Neural cell (in vitro differentiated cells): ENCODE measurements around the gene WIPF2. TPM values are rescaled to one million over a fixed set of nuclear protein-coding genes. Genes with fewer than 3 reads are reported as not detected.

ENCODE experiments used
- H2AFZ ChIP-seq: fragments of 200-600, 300-800 bp; sonication (generic), shearing (Covaris generic); 2 replicates; pipeline ENCODE4 v1.6.0; 2014; ENCODE audit warnings: low read depth, mild to moderate bottlenecking, antibody characterized with exemption, low read length, moderate library complexity
- H3F3A ChIP-seq: fragments of 200-600 bp; shearing (Covaris generic); 2 replicates; pipeline ENCODE4 v1.6.1; 2016; ENCODE audit warnings: mild to moderate bottlenecking, moderate library complexity, mixed read lengths, antibody characterized with exemption, low read length; ENCODE audit not compliant: insufficient read depth, poor library complexity, severe bottlenecking
- H3K27ac ChIP-seq: fragments of 200-600, 300-800 bp; sonication (generic), shearing (Covaris generic); 2 replicates; pipeline ENCODE4 v1.5.1; 2014; ENCODE audit warnings: mild to moderate bottlenecking, low read length, moderate library complexity
- H3K27me3 ChIP-seq: fragments of 300-800, 200-600 bp; sonication (generic), shearing (Covaris generic); 2 replicates; pipeline ENCODE4 v1.6.0; 2014; ENCODE audit warnings: mild to moderate bottlenecking, low read depth, low read length, moderate library complexity; ENCODE audit not compliant: insufficient read depth
- H3K36me3 ChIP-seq: fragments of 300-800, 200-600 bp; sonication (generic), shearing (Covaris generic); 2 replicates; pipeline ENCODE4 v1.5.1; 2014; ENCODE audit warnings: mild to moderate bottlenecking, antibody characterized with exemption, low read length, moderate library complexity; ENCODE audit not compliant: insufficient read depth
- H3K4me2 ChIP-seq: fragments of 300-800, 200-600 bp; sonication (generic), shearing (Covaris generic); 2 replicates; pipeline ENCODE4 v1.6.0; 2014; ENCODE audit warnings: mild to moderate bottlenecking, low read length
- H3K4me3 ChIP-seq: fragments of 300-800, 200-600 bp; sonication (generic), shearing (Covaris generic); 2 replicates; pipeline ENCODE4 v1.5.1; 2014; ENCODE audit warnings: mild to moderate bottlenecking, low read length, moderate library complexity
- H3K79me2 ChIP-seq: fragments of 200-600 bp; shearing (Covaris generic); replicated peaks from 2 replicates; pipeline ENCODE4 v1.6.0; 2014; ENCODE audit warnings: mild to moderate bottlenecking, low read length, moderate library complexity; ENCODE audit not compliant: insufficient read depth
- H3K9ac ChIP-seq: fragments of 300-800, 200-600 bp; sonication (generic), shearing (Covaris generic); 2 replicates; pipeline ENCODE4 v1.6.1; 2016; ENCODE audit warnings: mild to moderate bottlenecking, low read length, mixed read lengths
- H3K9me2 ChIP-seq: fragments of 200-600 bp; shearing (Covaris generic); 2 replicates; pipeline ENCODE4 v1.6.1; 2016; ENCODE audit warnings: mild to moderate bottlenecking, low read length, mixed read lengths; ENCODE audit not compliant: insufficient read depth
- H3K9me3 ChIP-seq: fragments of 200-600, 300-800 bp; sonication (generic), shearing (Covaris generic); 2 replicates; pipeline ENCODE4 v1.6.1; 2016; ENCODE audit warnings: mild to moderate bottlenecking, mixed run types, low read length, moderate library complexity, mixed read lengths
- H4K20me1 ChIP-seq: fragments of 200-600 bp; shearing (Covaris generic); 2 replicates; pipeline ENCODE4 v1.6.1; 2016; ENCODE audit warnings: mild to moderate bottlenecking, mixed run types; ENCODE audit not compliant: insufficient read depth
- EP300 ChIP-seq: fragments of 450-650 bp; conservative IDR thresholded peaks from 2 replicates; pipeline ENCODE4 v1.6.1; 2014; ENCODE audit warnings: antibody characterized with exemption, mild to moderate bottlenecking, moderate library complexity; ENCODE audit not compliant: poor library complexity, severe bottlenecking
- EZH2 ChIP-seq: fragments of 200-600, 300-800 bp; shearing (Covaris generic), sonication (generic); IDR thresholded peaks from 2 replicates; pipeline ENCODE4 v1.6.1; 2014; ENCODE audit warnings: antibody characterized with exemption, low read length, borderline replicate concordance, mild to moderate bottlenecking; ENCODE audit not compliant: insufficient read depth, poor library complexity, severe bottlenecking
- MXI1 ChIP-seq: fragments of 450-650 bp; conservative IDR thresholded peaks from 2 replicates; pipeline ENCODE4 v1.6.1; 2014; ENCODE audit warnings: antibody characterized with exemption, mild to moderate bottlenecking; ENCODE audit not compliant: poor library complexity, severe bottlenecking
- POLR2AphosphoS5 ChIP-seq: IDR thresholded peaks from 2 replicates; pipeline ENCODE4 v1.6.1; 2012
- RAD21 ChIP-seq: fragments of 450-650 bp; conservative IDR thresholded peaks from 2 replicates; pipeline ENCODE4 v1.6.1; 2014; ENCODE audit warnings: antibody characterized with exemption, mild to moderate bottlenecking, moderate library complexity
- SMC3 ChIP-seq: fragments of 450-650 bp; conservative IDR thresholded peaks from 2 replicates; pipeline ENCODE4 v1.6.1; 2014; ENCODE audit warnings: antibody characterized with exemption, mild to moderate bottlenecking, moderate library complexity; ENCODE audit not compliant: poor library complexity
- TAF1 ChIP-seq: IDR thresholded peaks from 2 replicates; pipeline ENCODE4 v1.6.1; 2012; ENCODE audit warnings: low read depth
- polyA plus RNA-seq: library from polyadenylated mRNA; depleted of rRNA; stranded (reverse); fragments of >200 nt; gene quantifications from 2 replicates; pipeline ENCODE4 v1.2.3, GENCODE V29; 2014
- TF ChIP-seq, protein P1 (sequence below): fragments of 450-650 bp; IDR thresholded peaks from 2 replicates; pipeline ENCODE4 v1.5.1; 2014; ENCODE audit warnings: antibody characterized with exemption, mild to moderate bottlenecking, moderate library complexity; ENCODE audit not compliant: poor library complexity, severe bottlenecking
- TF ChIP-seq, protein P2 (sequence below): IDR thresholded peaks from 2 replicates; pipeline ENCODE4 v1.6.1; 2012; ENCODE audit warnings: borderline replicate concordance

WIPF2 gene
- polyA plus RNA-seq, 1 donor from 2014 or later: 11.5 TPM

DNA sequence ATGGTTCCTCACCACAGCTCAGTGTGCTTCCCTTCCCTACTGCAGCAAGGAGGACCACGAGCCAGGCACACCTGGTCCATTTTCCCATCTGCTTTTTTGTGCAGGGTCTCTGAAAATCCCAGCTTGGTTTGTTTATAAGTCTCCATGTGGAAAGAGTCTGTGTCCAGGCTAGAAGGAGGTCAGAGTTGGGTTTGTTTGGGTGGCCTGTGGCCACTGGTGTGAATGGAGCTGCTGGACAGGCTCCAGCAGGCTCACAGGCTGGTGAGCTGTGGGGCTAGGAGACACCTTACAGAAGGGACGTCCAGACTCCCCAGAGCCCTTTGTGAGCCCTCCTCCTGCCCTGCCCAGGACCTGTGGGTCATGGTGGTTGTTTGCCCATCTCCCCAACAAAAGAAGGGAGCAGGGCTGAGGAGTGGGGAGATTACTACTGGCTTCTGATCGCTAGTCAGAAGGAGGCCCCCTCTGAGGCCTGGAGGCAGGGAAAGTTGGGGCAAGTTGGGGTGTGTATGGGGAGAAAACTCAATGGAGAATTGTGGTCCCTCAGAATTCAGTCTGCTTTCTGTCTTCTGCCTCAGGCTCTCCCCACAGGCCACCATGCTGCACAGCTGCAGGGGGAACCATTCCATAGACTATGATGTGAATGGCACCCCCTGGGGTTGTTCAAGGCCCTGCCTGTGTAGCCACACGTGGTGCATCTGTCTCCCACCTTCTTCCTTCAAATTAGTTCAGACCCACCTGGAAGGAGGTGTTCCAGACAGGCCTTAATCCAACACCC lies 94.0 kb downstream of the WIPF2 start:
- Histone ChIP-seq H2AFZ (no peak overlapping the region), H3K4me2 (no peak overlapping the region), H3F3A (no peaks in the 10 kb centered on the region), H3K27ac (no peak overlapping the region), H3K4me3 (no peak overlapping the region), H4K20me1 (no peaks in the 10 kb centered on the region), H3K9me3 (no peaks in the 10 kb centered on the region), H3K9ac (no peak overlapping the region), H3K9me2 (no peaks in the 10 kb centered on the region), H3K27me3 (no peaks in the 10 kb centered on the region), H3K36me3 (no peaks in the 10 kb centered on the region), H3K79me2 (no peaks in the 10 kb centered on the region)
- TF ChIP-seq EZH2 (no peak), MXI1 (no peak), TAF1 (no peak)
- TF ChIP-seq, protein P1, sequence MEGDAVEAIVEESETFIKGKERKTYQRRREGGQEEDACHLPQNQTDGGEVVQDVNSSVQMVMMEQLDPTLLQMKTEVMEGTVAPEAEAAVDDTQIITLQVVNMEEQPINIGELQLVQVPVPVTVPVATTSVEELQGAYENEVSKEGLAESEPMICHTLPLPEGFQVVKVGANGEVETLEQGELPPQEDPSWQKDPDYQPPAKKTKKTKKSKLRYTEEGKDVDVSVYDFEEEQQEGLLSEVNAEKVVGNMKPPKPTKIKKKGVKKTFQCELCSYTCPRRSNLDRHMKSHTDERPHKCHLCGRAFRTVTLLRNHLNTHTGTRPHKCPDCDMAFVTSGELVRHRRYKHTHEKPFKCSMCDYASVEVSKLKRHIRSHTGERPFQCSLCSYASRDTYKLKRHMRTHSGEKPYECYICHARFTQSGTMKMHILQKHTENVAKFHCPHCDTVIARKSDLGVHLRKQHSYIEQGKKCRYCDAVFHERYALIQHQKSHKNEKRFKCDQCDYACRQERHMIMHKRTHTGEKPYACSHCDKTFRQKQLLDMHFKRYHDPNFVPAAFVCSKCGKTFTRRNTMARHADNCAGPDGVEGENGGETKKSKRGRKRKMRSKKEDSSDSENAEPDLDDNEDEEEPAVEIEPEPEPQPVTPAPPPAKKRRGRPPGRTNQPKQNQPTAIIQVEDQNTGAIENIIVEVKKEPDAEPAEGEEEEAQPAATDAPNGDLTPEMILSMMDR: no peak
- TF ChIP-seq, protein P2, sequence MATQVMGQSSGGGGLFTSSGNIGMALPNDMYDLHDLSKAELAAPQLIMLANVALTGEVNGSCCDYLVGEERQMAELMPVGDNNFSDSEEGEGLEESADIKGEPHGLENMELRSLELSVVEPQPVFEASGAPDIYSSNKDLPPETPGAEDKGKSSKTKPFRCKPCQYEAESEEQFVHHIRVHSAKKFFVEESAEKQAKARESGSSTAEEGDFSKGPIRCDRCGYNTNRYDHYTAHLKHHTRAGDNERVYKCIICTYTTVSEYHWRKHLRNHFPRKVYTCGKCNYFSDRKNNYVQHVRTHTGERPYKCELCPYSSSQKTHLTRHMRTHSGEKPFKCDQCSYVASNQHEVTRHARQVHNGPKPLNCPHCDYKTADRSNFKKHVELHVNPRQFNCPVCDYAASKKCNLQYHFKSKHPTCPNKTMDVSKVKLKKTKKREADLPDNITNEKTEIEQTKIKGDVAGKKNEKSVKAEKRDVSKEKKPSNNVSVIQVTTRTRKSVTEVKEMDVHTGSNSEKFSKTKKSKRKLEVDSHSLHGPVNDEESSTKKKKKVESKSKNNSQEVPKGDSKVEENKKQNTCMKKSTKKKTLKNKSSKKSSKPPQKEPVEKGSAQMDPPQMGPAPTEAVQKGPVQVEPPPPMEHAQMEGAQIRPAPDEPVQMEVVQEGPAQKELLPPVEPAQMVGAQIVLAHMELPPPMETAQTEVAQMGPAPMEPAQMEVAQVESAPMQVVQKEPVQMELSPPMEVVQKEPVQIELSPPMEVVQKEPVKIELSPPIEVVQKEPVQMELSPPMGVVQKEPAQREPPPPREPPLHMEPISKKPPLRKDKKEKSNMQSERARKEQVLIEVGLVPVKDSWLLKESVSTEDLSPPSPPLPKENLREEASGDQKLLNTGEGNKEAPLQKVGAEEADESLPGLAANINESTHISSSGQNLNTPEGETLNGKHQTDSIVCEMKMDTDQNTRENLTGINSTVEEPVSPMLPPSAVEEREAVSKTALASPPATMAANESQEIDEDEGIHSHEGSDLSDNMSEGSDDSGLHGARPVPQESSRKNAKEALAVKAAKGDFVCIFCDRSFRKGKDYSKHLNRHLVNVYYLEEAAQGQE: no peak

DNA sequence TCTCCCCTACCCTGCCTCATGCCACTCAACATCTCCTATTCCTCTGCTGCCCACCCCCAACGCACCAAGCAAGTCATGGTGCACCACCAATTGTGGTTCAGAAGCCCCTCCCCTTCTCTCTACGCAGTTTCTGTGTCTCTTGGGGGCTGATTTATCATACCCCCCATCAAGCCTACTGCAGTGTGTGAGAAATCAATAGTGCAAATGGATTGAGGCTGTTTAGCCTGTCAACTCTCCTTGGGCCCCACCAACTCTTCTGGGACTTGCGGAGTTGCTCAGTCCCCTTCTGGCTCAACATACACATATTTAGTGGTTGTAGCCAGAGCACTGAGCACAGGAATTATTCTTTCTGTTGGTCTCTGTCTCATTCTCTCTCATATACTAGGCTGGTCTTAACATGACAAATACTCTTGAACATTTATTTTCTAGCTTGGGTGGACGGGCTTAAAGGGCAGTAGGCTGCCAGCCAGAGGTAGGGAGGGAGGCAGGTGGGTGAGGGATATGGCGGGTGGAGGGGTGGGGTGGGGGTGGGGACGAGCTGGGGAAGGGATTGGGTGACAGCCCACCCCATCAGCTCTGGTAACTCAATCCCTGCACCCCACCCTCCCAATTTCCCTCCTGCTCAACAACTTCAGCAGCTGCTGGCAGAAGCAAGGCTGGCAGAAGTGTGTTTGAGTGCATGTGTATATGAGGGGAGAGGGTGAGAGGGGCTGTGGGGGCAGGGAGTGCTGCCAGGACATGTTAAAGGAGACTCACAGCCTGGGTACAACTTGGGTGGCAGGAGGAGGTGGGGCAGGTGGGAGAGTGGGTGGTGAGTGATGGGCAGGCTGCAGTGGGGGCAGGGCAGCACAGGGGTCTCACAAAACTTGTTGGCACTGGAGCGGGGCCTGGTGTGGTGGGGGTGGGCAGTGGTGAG lies 94.8 kb downstream of the WIPF2 start:
- no peak overlapping the region for H3K9ac ChIP-seq
- H3K4me2 ChIP-seq: no peak overlapping the region

DNA sequence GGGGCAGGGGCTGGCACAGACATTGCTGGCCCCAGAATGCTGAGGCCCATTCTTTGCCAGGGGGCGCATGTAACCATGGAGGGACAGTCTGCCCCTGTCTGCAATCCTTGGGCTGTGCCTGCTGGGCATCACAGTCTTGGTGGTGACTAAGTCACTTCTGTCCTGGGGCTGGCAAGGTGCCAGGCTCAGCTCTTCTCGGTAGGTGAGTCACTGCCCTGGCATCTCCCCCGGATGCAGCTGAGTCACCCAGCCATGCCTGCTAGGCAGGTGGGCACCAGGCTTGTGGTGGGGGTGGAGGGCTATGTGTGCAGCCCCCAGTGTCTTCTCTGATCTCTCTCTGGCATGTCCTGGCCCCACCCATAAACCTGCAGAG lies 95.5 kb downstream of the WIPF2 start:
- peaks cover 7% of the 10 kb centered on the region for H3K79me2 ChIP-seq
- no peak overlapping the region for H3K4me3 ChIP-seq
- no peak overlapping the region for H3K27ac ChIP-seq
- no peaks in the 10 kb centered on the region for H3K36me3 ChIP-seq
- H3K27me3 ChIP-seq: peaks cover 5% of the 10 kb centered on the region
- H3K9ac ChIP-seq: no peak overlapping the region
- no peak for TF ChIP-seq SMC3
- no peak for TF ChIP-seq POLR2AphosphoS5
- no peak for TF ChIP-seq RAD21
- no peak overlapping the region for H2AFZ ChIP-seq
- no peaks in the 10 kb centered on the region for H4K20me1 ChIP-seq
- no peaks in the 10 kb centered on the region for H3K9me3 ChIP-seq
- H3F3A ChIP-seq: no peaks in the 10 kb centered on the region
- H3K9me2 ChIP-seq: no peaks in the 10 kb centered on the region
- no peak overlapping the region for H3K4me2 ChIP-seq

More for the DNA sequence above, 94.8 kb downstream of the WIPF2 start:
- Histone ChIP-seq H3K36me3 (no peaks in the 10 kb centered on the region), H4K20me1 (no peaks in the 10 kb centered on the region), H3K79me2 (peaks cover 4% of the 10 kb centered on the region), H3K27me3 (peaks cover 4% of the 10 kb centered on the region), H3K9me2 (no peaks in the 10 kb centered on the region), H3K27ac (no peak overlapping the region), H3F3A (no peaks in the 10 kb centered on the region), H3K9me3 (no peaks in the 10 kb centered on the region), H3K4me3 (no peak overlapping the region), H2AFZ (no peak overlapping the region)
- TF ChIP-seq EP300: no peak
- no peak for TF ChIP-seq POLR2AphosphoS5
